Bronchial epithelial cell (primary cell): ENCODE measurements around the gene SLC9A4. TPM values are rescaled to one million over a fixed set of nuclear protein-coding genes. Genes with fewer than 3 reads are reported as not detected.
A peak's percentile ranks its signal among the peaks of the same experiment; 100 is the strongest.

Experiments
- DNase-seq: peaks from one replicate; pipeline ENCODE4 v3.0.0-alpha.2; 2010; ENCODE audit warnings: low read depth
- FAIRE-seq: peaks from 2 replicates; lab custom pipeline; 2011; peaks lifted over from hg19 to GRCh38; lab: Jason Lieb, UNC
- H3K27me3 ChIP-seq: 2 replicates; pipeline ENCODE4 v1.5.1; 2011; ENCODE audit warnings: low read length; ENCODE audit not compliant: control insufficient read depth, insufficient read depth
- H3K36me3 ChIP-seq: 2 replicates; pipeline ENCODE4 v1.5.1; 2011; ENCODE audit warnings: low read length; ENCODE audit not compliant: control insufficient read depth, insufficient read depth
- H3K4me3 ChIP-seq: 2 replicates; pipeline ENCODE4 v1.5.1; 2011; ENCODE audit warnings: mild to moderate bottlenecking, low read depth, low read length, control low read depth
- total RNA-seq: library from RNA; depleted of rRNA; stranded (reverse); fragments of >200 nt; gene quantifications from 2 replicates; pipeline ENCODE4 v1.2.1, GENCODE V29; 2014
- TF ChIP-seq, protein P1 (sequence below): IDR thresholded peaks from 2 replicates; pipeline ENCODE4 v1.5.1; 2011; ENCODE audit warnings: mild to moderate bottlenecking, moderate library complexity, low read length, control low read depth, inconsistent platforms; ENCODE audit not compliant: insufficient read depth, severe bottlenecking

Gene SLC9A4
- total RNA-seq, 1 donor from 2014 or later = under 0.01 TPM

DNA sequence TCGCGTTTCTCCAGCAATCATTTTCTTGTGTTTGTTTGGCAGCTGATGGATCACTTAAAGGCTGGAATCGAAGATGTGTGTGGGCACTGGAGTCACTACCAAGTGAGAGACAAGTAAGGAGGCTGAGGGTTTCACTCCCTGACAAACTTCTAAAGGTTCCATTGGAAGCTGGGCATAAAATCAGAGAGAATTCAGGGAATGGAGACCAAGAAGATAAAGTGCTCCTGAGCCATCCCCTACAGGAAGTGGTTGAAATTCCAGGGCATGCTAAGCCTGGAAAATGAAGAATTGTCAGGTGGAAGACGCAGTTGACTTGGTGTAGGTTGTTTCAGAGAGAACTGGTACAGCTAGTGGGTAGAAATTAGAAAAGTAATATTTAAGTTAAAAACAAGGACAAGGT lies 39.1 kb downstream of the SLC9A4 start:
- no peak overlapping the region for H3K4me3 ChIP-seq
- H3K36me3 ChIP-seq = no peaks in the 10 kb centered on the region
- FAIRE-seq (no peak), DNase-seq (no peak)
- TF ChIP-seq, protein P1, sequence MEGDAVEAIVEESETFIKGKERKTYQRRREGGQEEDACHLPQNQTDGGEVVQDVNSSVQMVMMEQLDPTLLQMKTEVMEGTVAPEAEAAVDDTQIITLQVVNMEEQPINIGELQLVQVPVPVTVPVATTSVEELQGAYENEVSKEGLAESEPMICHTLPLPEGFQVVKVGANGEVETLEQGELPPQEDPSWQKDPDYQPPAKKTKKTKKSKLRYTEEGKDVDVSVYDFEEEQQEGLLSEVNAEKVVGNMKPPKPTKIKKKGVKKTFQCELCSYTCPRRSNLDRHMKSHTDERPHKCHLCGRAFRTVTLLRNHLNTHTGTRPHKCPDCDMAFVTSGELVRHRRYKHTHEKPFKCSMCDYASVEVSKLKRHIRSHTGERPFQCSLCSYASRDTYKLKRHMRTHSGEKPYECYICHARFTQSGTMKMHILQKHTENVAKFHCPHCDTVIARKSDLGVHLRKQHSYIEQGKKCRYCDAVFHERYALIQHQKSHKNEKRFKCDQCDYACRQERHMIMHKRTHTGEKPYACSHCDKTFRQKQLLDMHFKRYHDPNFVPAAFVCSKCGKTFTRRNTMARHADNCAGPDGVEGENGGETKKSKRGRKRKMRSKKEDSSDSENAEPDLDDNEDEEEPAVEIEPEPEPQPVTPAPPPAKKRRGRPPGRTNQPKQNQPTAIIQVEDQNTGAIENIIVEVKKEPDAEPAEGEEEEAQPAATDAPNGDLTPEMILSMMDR = no peak
- H3K27me3 ChIP-seq = no peaks in the 10 kb centered on the region

- no peak overlapping the region for H3K4me3 ChIP-seq
- DNase-seq (no peak), FAIRE-seq (no peak)
- H3K27me3 ChIP-seq = no peaks in the 10 kb centered on the region
- TF ChIP-seq, protein P1 = no peak
- no peaks in the 10 kb centered on the region for H3K36me3 ChIP-seq
Measured at GRCh38 chr2:102513355-102513939, 40.4 kb downstream of the SLC9A4 start.

DNA sequence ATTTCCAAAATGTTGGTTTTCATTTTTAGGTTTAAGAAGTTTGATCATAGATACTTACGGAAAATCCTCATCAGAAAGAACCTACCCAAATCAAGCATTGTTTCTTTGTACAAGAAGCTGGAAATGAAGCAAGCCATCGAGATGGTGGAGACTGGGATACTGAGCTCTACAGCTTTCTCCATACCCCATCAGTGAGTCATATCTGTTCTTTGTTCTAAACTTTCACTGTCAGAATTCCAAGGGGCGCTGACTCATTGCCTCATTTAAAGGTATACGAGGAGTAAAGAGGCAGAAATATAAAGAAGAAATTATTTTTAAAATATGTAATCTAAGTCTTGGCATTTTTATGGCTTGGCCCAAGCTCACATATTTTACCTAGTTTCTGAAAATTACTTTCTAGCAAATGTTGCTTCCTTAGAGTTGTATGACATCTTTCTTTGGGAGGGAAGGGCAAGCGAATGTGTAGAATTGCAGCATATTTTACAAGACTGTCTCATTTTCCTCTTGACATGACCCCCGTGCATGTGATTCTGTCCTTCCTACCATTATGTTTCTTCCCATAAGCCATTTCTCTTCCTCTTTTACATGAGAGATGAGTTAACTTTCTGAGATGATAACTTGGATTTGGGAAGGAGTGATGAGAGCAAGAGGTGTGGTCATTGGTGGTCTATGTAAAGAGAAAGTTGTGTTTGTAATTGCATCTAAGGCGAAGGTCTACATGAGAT lies 41.2 kb downstream of the SLC9A4 start:
- FAIRE-seq = peak; percentile 7
- peak; percentile 94 for DNase-seq
- TF ChIP-seq, protein P1 = no peak
- Histone ChIP-seq H3K27me3 (no peaks in the 10 kb centered on the region), H3K4me3 (no peak overlapping the region), H3K36me3 (no peaks in the 10 kb centered on the region)

DNA sequence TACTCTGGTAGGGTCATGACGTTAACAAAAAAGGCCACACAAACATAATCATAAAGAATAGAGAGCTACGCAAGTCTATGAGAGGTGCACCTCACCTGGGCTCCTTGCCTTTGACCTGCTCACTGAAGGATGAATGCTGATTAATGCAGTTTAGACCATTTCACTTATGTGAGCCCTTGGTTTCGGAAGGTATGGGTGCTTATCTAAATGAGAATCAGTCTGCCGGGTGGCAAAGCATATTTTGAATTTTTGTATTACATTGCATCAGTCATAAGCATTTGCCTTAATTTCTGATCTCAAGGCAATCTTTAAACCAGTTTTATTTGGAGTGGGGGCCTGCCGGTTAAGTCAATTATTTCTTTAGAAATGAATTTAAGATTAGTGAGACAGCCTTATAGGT lies 42.8 kb downstream of the SLC9A4 start:
- no peak for FAIRE-seq
- no peaks in the 10 kb centered on the region for H3K27me3 ChIP-seq
- H3K4me3 ChIP-seq = no peak overlapping the region
- TF ChIP-seq, protein P1 = no peak
- no peak for DNase-seq
- no peaks in the 10 kb centered on the region for H3K36me3 ChIP-seq

GRCh38 chr2:102518170-102518569 lies 45.1 kb downstream of the SLC9A4 start:
- H3K27me3 ChIP-seq = no peaks in the 10 kb centered on the region
- no peak for FAIRE-seq
- H3K36me3 ChIP-seq = no peaks in the 10 kb centered on the region
- no peak overlapping the region for H3K4me3 ChIP-seq
- TF ChIP-seq, protein P1 = no peak
- DNase-seq = no peak

DNA sequence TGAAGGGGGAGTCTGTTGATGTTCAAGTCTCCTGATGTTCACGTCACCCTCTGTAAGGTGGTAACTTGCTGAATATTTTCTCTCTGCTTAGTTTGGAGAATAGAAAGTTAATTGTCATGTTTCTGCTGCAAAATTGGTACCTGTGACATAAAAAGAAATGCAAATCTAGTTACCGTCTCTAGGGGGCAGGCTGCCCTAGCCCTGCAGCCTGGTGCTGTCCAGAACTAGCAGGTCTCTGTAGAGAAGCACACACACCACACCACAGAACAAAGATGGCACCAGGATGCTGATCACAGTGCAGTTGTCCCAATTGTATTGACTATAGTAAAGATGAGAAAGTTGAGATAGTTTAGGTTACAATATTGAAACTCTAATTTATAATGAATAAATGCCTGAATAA lies 47.0 kb downstream of the SLC9A4 start:
- TF ChIP-seq, protein P1 = peak; percentile 77
- Histone ChIP-seq H3K27me3 (no peaks in the 10 kb centered on the region), H3K4me3 (no peak overlapping the region), H3K36me3 (no peaks in the 10 kb centered on the region)
- peak; percentile 64 for FAIRE-seq
- DNase-seq = peak; percentile 37
